H1 (cell line): Measurements from ENCODE around the gene PFKFB3. TPM values are rescaled to one million over a fixed set of nuclear protein-coding genes. Genes with fewer than 3 reads are reported as not detected.

Experiments
- CTCF ChIA-PET: fragments of 300-600 bp; sonication (Branson Sonifier 250); formaldehyde crosslinking; loops from one replicate; lab custom pipeline; 2021; ENCODE audit not compliant: partially characterized antibody; lab: Charles Lee
- POLR2A ChIA-PET: fragments of 300-600 bp; sonication (Branson Sonifier 250); formaldehyde crosslinking; loops from one replicate; lab custom pipeline; 2021; ENCODE audit warnings: inconsistent platforms; ENCODE audit not compliant: partially characterized antibody; lab: Charles Lee
- DNase-seq, 2 experiments: peaks; one replicate each; pipeline versions ENCODE4 v3.0.0 to v3.0.0-alpha.2; 2010 to 2022; ENCODE audit warnings: low spot score in 2 of 2, low read depth in 1 of 2, mixed read lengths in 1 of 2
- FAIRE-seq: peaks from 2 replicates; lab custom pipeline; 2011; peaks lifted over from hg19 to GRCh38; lab: Jason Lieb, UNC
- H2AFZ ChIP-seq: 2 replicates; pipeline ENCODE4 v1.8.1; 2012; ENCODE audit warnings: low read length, inconsistent platforms
- H2AK5ac ChIP-seq: 2 replicates; pipeline ENCODE4 v1.6.1; 2013; ENCODE audit warnings: low read depth, low read length
- H2BK120ac ChIP-seq: replicated peaks from 2 replicates; pipeline ENCODE3; 2013; ENCODE audit warnings: low read depth, low read length, inconsistent platforms
- H2BK12ac ChIP-seq: 2 replicates; pipeline ENCODE4 v1.6.1; 2013; ENCODE audit warnings: low read depth, low read length
- H2BK15ac ChIP-seq: 2 replicates; pipeline ENCODE4 v1.6.1; 2013; ENCODE audit warnings: low read length
- H2BK20ac ChIP-seq: 2 replicates; pipeline ENCODE4 v1.6.1; 2013; ENCODE audit warnings: low read length
- H2BK5ac ChIP-seq: 2 replicates; pipeline ENCODE4 v1.6.1; 2013; ENCODE audit warnings: low read depth, low read length
- H3K14ac ChIP-seq: 2 replicates; pipeline ENCODE4 v1.6.1; 2013; ENCODE audit warnings: inconsistent platforms; ENCODE audit not compliant: insufficient read length
- H3K18ac ChIP-seq: 2 replicates; pipeline ENCODE4 v1.6.1; 2013; ENCODE audit warnings: low read length; ENCODE audit errors: extremely low read depth
- H3K23ac ChIP-seq: 2 replicates; pipeline ENCODE4 v1.6.1; 2013; ENCODE audit warnings: inconsistent platforms; ENCODE audit not compliant: insufficient read length
- H3K23me2 ChIP-seq: 2 replicates; pipeline ENCODE4 v1.6.1; 2013; ENCODE audit warnings: low read depth, low read length
- H3K27ac ChIP-seq: 2 replicates; pipeline ENCODE4 v1.6.1; 2011; ENCODE audit warnings: low read depth, low read length, inconsistent platforms
- H3K27me3 ChIP-seq, 4 experiments: replicated peaks in 1 of 4; 1 replicate in 1 of 4; 2 replicates in 3 of 4; pipeline versions ENCODE4 v1.6.1 to v1.8.1; 2011 to 2013; ENCODE audit warnings: low read length in 3 of 4, mild to moderate bottlenecking in 3 of 4, inconsistent platforms in 2 of 4, mixed read lengths in 2 of 4, moderate library complexity in 1 of 4; ENCODE audit not compliant: control insufficient read depth in 3 of 4, insufficient read depth in 3 of 4; ENCODE audit errors: extremely low read depth in 1 of 4
- H3K36me3 ChIP-seq, 4 experiments: 2 replicates each; pipeline versions ENCODE4 v1.6.1 to v1.8.1; 2011 to 2013; ENCODE audit warnings: mild to moderate bottlenecking in 4 of 4, low read length in 3 of 4, moderate library complexity in 2 of 4, control low read depth in 1 of 4, inconsistent platforms in 1 of 4; ENCODE audit not compliant: insufficient read depth in 4 of 4, control insufficient read depth in 2 of 4
- H3K4ac ChIP-seq: replicated peaks from 2 replicates; pipeline ENCODE3; 2013; ENCODE audit warnings: low read length, low read depth, mixed read lengths, inconsistent platforms; ENCODE audit not compliant: insufficient read length
- H3K4me1 ChIP-seq, 4 experiments: replicated peaks in 1 of 4; 1 replicate in 1 of 4; 2 replicates in 3 of 4; pipeline versions ENCODE4 v1.6.1 to v1.8.1; 2011 to 2013; ENCODE audit warnings: low read length in 3 of 4, inconsistent platforms in 2 of 4, mixed read lengths in 1 of 4; ENCODE audit not compliant: insufficient read depth in 4 of 4, control insufficient read depth in 3 of 4
- H3K4me2 ChIP-seq, 2 experiments: 2 replicates each; pipeline versions ENCODE4 v1.6.1 to v1.8.1; 2011 to 2013; ENCODE audit warnings: low read depth in 2 of 2, low read length in 2 of 2, control low read depth in 1 of 2, inconsistent platforms in 1 of 2, mild to moderate bottlenecking in 1 of 2; ENCODE audit not compliant: insufficient read depth in 1 of 2
- H3K4me3 ChIP-seq, 4 experiments: fragments of 200-600, 300-600 bp in 1 of 4; sonication (generic), shearing (Covaris generic), sonication (Bioruptor Twin) in 1 of 4; 2 replicates each; pipeline versions ENCODE4 v1.5.1 to v1.8.1; 2011 to 2016; ENCODE audit warnings: low read length in 4 of 4, low read depth in 3 of 4, control low read depth in 2 of 4, inconsistent platforms in 2 of 4, mild to moderate bottlenecking in 2 of 4, mixed read lengths in 1 of 4, moderate library complexity in 1 of 4; ENCODE audit not compliant: insufficient read depth in 2 of 4; ENCODE audit errors: extremely low read depth in 1 of 4
- H3K56ac ChIP-seq: replicated peaks from 2 replicates; pipeline ENCODE3; 2013; ENCODE audit warnings: low read depth, mild to moderate bottlenecking, mixed read lengths, low read length, inconsistent platforms; ENCODE audit not compliant: insufficient read length
- H3K79me1 ChIP-seq: 2 replicates; pipeline ENCODE4 v1.6.1; 2013; ENCODE audit warnings: low read depth, low read length, control low read depth
- H3K79me2 ChIP-seq, 2 experiments: 2 replicates each; pipeline versions ENCODE4 v1.6.1 to v1.8.1; 2012 to 2013; ENCODE audit warnings: low read length in 2 of 2, mild to moderate bottlenecking in 2 of 2, inconsistent platforms in 1 of 2; ENCODE audit not compliant: insufficient read depth in 2 of 2, control insufficient read depth in 1 of 2
- H3K9ac ChIP-seq, 4 experiments: replicated peaks in 1 of 4; 1 replicate in 1 of 4; 2 replicates in 3 of 4; pipeline versions ENCODE4 v1.6.1 to v1.8.1; 2011 to 2013; ENCODE audit warnings: low read depth in 3 of 4, low read length in 3 of 4, control low read depth in 2 of 4, mild to moderate bottlenecking in 2 of 4, moderate library complexity in 2 of 4, inconsistent platforms in 1 of 4; ENCODE audit errors: extremely low read depth in 1 of 4
- H3K9me3 ChIP-seq, 2 experiments: 2 replicates each; pipeline versions ENCODE4 v1.6.1 to v1.8.1; 2012 to 2013; ENCODE audit warnings: mild to moderate bottlenecking in 2 of 2, moderate library complexity in 2 of 2, control low read depth in 1 of 2, inconsistent platforms in 1 of 2, low read depth in 1 of 2, low read length in 1 of 2, mixed read lengths in 1 of 2; ENCODE audit not compliant: insufficient read depth in 2 of 2
- H4K20me1 ChIP-seq, 2 experiments: replicated peaks in 1 of 2; 2 replicates each; pipeline versions ENCODE3 to v1.8.1; 2011 to 2013; ENCODE audit warnings: inconsistent platforms in 2 of 2, low read length in 2 of 2, mild to moderate bottlenecking in 1 of 2; ENCODE audit not compliant: insufficient read depth in 2 of 2, control insufficient read depth in 1 of 2
- H4K5ac ChIP-seq: 2 replicates; pipeline ENCODE4 v1.6.1; 2013; ENCODE audit warnings: low read length, low read depth, mixed read lengths, inconsistent platforms; ENCODE audit not compliant: insufficient read length
- H4K8ac ChIP-seq: 2 replicates; pipeline ENCODE4 v1.8.0; 2013; ENCODE audit warnings: mild to moderate bottlenecking, moderate library complexity, low read length, inconsistent platforms; ENCODE audit not compliant: insufficient read depth; ENCODE audit errors: extremely low read depth
- H4K91ac ChIP-seq: replicated peaks from 2 replicates; pipeline ENCODE3; 2013; ENCODE audit warnings: low read length, mixed read lengths, inconsistent platforms; ENCODE audit not compliant: insufficient read length
- BRCA1 ChIP-seq: IDR thresholded peaks from 2 replicates; pipeline ENCODE4 v1.6.1; 2012; ENCODE audit warnings: low read depth, low read length, improper control_type of control experiment
- EP300 ChIP-seq, 2 experiments: IDR thresholded peaks; 1 replicate in 1 of 2; 2 replicates in 1 of 2; pipeline ENCODE4 v1.6.1; 2011 to 2012; ENCODE audit warnings: low read depth in 2 of 2, low read length in 2 of 2, mild to moderate bottlenecking in 2 of 2, borderline replicate concordance in 1 of 2, inconsistent platforms in 1 of 2, moderate library complexity in 1 of 2
- HDAC2 ChIP-seq, 2 experiments: fragments of 300-600 bp in 1 of 2; sonication (generic) in 1 of 2; IDR thresholded peaks; 2 replicates each; pipeline ENCODE4 v1.6.1; 2011 to 2012; ENCODE audit warnings: low read depth in 2 of 2, low read length in 2 of 2, mild to moderate bottlenecking in 2 of 2, moderate library complexity in 2 of 2, borderline replicate concordance in 1 of 2, inconsistent platforms in 1 of 2
- JUND ChIP-seq: IDR thresholded peaks from 2 replicates; pipeline ENCODE4 v1.6.1; 2011; ENCODE audit warnings: mild to moderate bottlenecking, improper control_type of control experiment, low read length
- NANOG ChIP-seq: IDR thresholded peaks from 2 replicates; pipeline ENCODE4 v1.6.1; 2011; ENCODE audit warnings: low read length, low read depth, mild to moderate bottlenecking, inconsistent platforms; ENCODE audit not compliant: insufficient read depth, poor library complexity, severe bottlenecking
- SP2 ChIP-seq: IDR thresholded peaks from 2 replicates; pipeline ENCODE4 v1.6.1; 2012; ENCODE audit warnings: mild to moderate bottlenecking, low read length, inconsistent platforms
- TAF7 ChIP-seq: optimal IDR thresholded peaks from 2 replicates; pipeline ENCODE3; 2011; ENCODE audit warnings: low read depth, mild to moderate bottlenecking, inconsistent platforms, low read length, moderate library complexity, borderline replicate concordance
- WGBS, 2 experiments: shearing (Covaris generic) in 1 of 2; methylation state at CpG; one replicate each; pipeline versions ENCODE4 v1.1.6 to v1.1.7; 2013 to 2015; ENCODE audit warnings: low lambda C conversion rate in 2 of 2, mixed read lengths in 2 of 2, inconsistent platforms in 1 of 2, low coverage in 1 of 2, missing lambda C conversion rate in 1 of 2; ENCODE audit not compliant: insufficient replicate concordance in 2 of 2, insufficient coverage in 1 of 2, insufficient read length in 1 of 2; ENCODE audit errors: extremely low coverage in 1 of 2, missing lambda C conversion rate in 1 of 2; 5-methylcytosine and 5-hydroxymethylcytosine counted together
- polyA plus RNA-seq, 7 experiments: library from polyadenylated mRNA; depleted of rRNA in 3 of 7; stranded (reverse) in 5 of 7; unstranded in 2 of 7; fragments of >200 nt in 5 of 7; fragments of 200-250 nt in 2 of 7; gene quantifications; 1 replicate in 5 of 7; 2 replicates in 1 of 7; 4 replicates in 1 of 7; pipeline versions ENCODE4 v1.2.1 to v1.2.3, GENCODE V29; 2011 to 2013; ENCODE audit warnings: missing spikeins in 2 of 7, mixed read lengths in 2 of 7
- total RNA-seq: library from RNA; stranded (reverse); fragmentation: NEBNext Ultra II Directional; extraction: Animal tissue kit (Norgen Biotek cat#: 25700); gene quantifications from 2 replicates; pipeline ENCODE4 v1.2.1, GENCODE V29; 2021

The PFKFB3 gene
- total and polyA plus RNA-seq, 2 of the 8 experiments (the other 6 are each of a cell fraction or from before 2014, with no cell fraction given) = 15.6 to 32.0 TPM

- Histone ChIP-seq H3K4me1 (no peaks in the 10 kb centered on the region), H3K27me3 (no peaks in the 10 kb centered on the region), H3K79me1 (no peaks in the 10 kb centered on the region; the same call in 1 of the 2 replicates), H3K14ac (no peak overlapping the region), H2BK20ac (no peak overlapping the region), H3K4me2 (no peak overlapping the region), H2AK5ac (no peak overlapping the region), H3K56ac (no peak overlapping the region), H3K36me3 (peaks cover 10 to 45% (median 30%) of the 10 kb centered on the region in 4 experiments), H2AFZ (no peak overlapping the region), H3K23ac (no peak overlapping the region), H3K18ac (no peak overlapping the region), H3K23me2 (no peaks in the 10 kb centered on the region), H3K9ac (no peak overlapping the region), H3K4ac (no peak overlapping the region), H4K20me1 (peaks cover 0 to 7% of the 10 kb centered on the region in 2 experiments), H2BK15ac (no peak overlapping the region), H4K91ac (no peak overlapping the region), H4K5ac (no peak overlapping the region), H2BK120ac (no peak overlapping the region), H3K27ac (no peak overlapping the region), H3K9me3 (no peaks in the 10 kb centered on the region), H2BK5ac (no peak overlapping the region), H3K4me3 (no peak overlapping the region), H4K8ac (no peak overlapping the region), H3K79me2 (no peaks in the 10 kb centered on the region), H2BK12ac (no peak overlapping the region)
- WGBS, 2 experiments = 86% methylated on average over 9 of the region's 13 CpGs; no CpG with 5 or more reads in 1 of the 2 experiments
- TF ChIP-seq HDAC2 (IDR thresholded peaks at IDR 0.05; ENCODE audit: borderline replicate concordance in 1 of 2, low read depth in 2 of 2, low read length in 2 of 2) (no peak), TAF7 (no peak), EP300 (IDR thresholded peaks at IDR 0.05; ENCODE audit: borderline replicate concordance in 1 of 2, low read depth in 2 of 2, low read length in 2 of 2) (no peak), BRCA1 (no peak), NANOG (no peak), JUND (no peak), SP2 (no peak)
- FAIRE-seq (no peak), DNase-seq (no peak)
- CTCF ChIA-PET = interaction anchor here (1.2 kb wide), 1 partner anchor 29 kb away, joined by 3 read pairs; the partner anchor contains the start of gene PFKFB3
- POLR2A ChIA-PET = interaction anchor here (1.2 kb wide), 1 partner anchor 19 kb away, joined by 3 read pairs; no protein-coding TSS in a partner anchor
These were observed 29.0 kb downstream of the PFKFB3 start for GRCh38 chr10:6231730-6232129.
